Measurements from ENCODE around the gene OR10A7. TPM values are rescaled to one million over a fixed set of nuclear protein-coding genes. Genes with fewer than 3 reads are reported as not detected.
"Not testable (repeated sequence)": the region's sequence is repeated elsewhere in the genome, so short reads cannot be mapped to it uniquely, and the experiment has no call there.

The OR10A7 gene, protein sequence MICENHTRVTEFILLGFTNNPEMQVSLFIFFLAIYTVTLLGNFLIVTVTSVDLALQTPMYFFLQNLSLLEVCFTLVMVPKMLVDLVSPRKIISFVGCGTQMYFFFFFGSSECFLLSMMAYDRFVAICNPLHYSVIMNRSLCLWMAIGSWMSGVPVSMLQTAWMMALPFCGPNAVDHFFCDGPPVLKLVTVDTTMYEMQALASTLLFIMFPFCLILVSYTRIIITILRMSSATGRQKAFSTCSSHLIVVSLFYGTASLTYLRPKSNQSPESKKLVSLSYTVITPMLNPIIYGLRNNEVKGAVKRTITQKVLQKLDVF
- not detected for polyA plus RNA-seq (ENCODE audit: insufficient read length)

GRCh38 chr12:55220725-55221124 is at the start of gene OR10A7:
Gene OR10A7, plus strand, starts transcription at chr12:55221025. Its CDS starts 0 bp downstream, at chr12:55221025.
- DNase-seq, result no peak

GRCh38 chr12:55171445-55171844 is 49.4 kb upstream of the OR10A7 start:
- no peak for DNase-seq

GRCh38 chr12:55171846-55172245 is 49.0 kb upstream of the OR10A7 start:
- not testable (repeated sequence) for DNase-seq

DNA sequence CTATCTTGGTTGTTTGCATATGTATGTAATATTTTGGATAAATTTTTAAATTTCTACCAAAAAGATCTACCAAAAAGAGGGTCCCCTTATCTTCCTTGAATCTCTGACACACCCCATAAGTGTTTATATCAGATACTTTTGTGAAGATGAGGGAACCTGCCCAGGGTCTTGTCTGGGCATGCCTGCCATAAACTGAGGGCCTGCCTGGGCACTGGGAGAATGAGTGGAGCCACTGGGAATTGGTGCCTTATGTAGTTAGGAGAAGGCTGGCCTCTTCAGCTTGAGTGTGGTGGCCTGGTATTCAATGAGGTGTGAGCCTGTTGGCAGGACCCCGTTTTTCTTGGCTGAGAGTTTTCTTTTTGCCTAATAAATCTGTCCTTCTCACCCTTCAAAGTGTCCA is 48.1 kb upstream of the OR10A7 start:
- DNase-seq, result no peak

- DNase-seq, result no peak
Observed at GRCh38 chr12:55173456-55173855, 47.4 kb upstream of the OR10A7 start.

DNA sequence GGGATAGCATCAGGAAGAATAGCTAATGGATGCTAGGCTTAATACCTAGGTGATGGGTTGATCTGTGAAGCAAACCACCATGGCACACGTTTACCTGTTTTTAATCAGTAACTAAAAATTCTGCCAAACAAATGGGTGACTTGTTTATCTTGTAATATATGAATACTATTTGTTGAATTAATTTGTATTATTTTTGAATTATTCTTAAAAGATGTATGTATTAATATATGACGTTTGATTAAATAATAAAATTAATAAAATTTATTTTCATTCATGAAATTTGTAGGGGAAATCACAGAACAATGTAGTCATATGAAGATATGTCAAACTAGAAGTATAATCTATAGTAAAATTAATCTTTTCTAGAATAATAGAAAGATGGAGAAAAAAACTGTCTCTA is 32.3 kb upstream of the OR10A7 start:
- DNase-seq, result no peak

GRCh38 chr12:55188974-55189556 is 31.8 kb upstream of the OR10A7 start:
- DNase-seq, result peak; percentile 56

DNA sequence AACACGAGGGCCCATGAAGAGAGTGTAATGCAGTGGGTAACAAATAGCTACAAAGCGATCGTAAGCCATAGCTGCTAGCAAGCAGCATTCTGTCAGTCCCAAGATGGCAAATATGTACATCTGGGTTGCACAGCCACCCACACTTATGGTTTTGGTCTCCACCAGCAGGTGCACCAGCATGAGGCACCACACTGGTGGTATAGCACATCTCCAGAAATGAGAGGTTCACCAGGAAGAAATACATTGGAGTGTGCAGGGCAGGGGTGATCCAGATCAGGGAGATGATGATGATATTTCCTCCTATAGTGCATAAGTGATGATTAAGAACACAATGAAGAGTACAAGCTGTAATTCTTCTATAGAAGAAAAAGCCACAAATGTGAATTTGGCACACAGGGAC is 26.4 kb upstream of the OR10A7 start:
- DNase-seq, result no peak

DNA sequence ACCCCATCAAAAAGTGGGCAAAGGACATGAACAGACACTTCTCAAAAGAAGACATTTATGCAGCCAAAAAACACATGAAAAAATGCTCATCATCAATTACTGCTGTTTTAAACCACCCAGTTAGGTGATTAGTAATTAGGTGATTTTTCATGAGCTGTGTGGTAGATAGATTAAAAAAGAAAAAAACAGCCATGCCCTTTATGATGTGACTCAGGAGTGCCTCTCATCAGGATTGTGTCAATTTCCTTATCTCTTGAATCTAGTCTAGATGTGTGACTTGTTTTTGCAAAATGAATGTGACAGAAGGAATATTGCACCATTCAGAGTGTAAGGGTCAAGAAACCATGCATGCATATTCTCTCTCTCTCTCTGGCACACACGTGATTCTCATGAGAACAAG is 5.7 kb downstream of the OR10A7 start:
- no peak for DNase-seq

- DNase-seq, result no peak
Observed at GRCh38 chr12:55227643-55228042, 6.8 kb downstream of the OR10A7 start.

DNA sequence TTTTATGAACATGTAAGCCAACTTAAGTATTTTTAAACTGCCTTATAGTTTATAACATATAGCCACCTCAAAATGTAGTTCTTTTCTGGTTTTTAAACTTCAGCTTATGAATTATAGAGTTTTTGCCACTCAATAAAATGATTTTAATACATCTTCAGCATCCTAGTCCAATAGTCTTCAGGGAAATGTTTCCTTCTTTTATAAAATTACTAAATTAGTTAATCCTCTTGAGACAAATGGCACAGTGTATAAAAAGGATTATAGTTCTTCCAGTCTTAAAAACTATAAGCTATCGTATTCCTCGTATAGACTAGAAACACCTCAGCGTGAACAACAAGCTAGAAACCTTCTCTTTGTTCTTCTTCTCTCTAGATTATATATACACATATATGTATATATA is 23.5 kb downstream of the OR10A7 start, which contains the start of gene OR6C74:
Gene OR6C74, plus strand, starts transcription at position 301 of the 400 bp plus-strand sequence. CDS start 2,679 bp downstream, outside the sequence.
- DNase-seq, result no peak

GRCh38 chr12:55246159-55246558 is 25.3 kb downstream of the OR10A7 start:
- DNase-seq, result no peak

DNA sequence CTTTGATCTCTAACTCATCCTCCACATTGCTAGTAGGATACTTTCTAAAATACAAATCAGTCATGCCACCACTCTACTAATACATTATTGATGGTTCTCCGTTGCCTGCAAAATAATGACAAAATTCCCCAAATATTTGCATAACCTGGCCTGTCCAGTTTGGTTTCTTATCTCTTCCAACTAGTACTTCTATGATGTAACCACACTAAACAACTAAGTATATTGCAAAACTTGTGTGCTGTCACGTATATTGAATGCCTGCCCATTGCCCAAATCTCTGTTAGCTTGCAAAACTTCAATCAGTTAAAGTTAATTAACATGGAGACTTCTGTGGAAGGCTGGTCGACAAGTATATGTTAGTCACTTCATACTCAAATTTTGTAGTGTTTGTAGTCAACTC is 30.1 kb downstream of the OR10A7 start:
- no peak for DNase-seq

GRCh38 chr12:55253281-55253680 is 32.5 kb downstream of the OR10A7 start:
- no peak for DNase-seq

DNA sequence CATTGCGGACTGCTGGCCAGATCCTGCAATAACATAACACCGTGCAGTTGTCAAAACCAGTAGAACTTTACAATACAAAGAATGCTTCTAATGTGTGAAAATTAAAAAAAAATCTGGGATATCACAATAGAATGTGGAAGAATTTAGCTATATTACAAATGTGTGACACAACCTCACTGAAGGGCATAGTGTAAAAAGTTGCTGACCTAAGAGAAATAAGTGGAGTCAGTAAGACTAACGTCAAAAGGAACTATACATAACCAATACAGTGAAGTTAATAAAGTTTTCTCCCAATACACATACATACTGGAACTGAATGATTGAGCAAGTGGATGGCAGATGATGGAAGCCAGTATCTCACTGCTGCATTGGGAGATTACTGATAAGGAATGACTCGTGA is 36.0 kb downstream of the OR10A7 start:
- no peak for DNase-seq

DNA sequence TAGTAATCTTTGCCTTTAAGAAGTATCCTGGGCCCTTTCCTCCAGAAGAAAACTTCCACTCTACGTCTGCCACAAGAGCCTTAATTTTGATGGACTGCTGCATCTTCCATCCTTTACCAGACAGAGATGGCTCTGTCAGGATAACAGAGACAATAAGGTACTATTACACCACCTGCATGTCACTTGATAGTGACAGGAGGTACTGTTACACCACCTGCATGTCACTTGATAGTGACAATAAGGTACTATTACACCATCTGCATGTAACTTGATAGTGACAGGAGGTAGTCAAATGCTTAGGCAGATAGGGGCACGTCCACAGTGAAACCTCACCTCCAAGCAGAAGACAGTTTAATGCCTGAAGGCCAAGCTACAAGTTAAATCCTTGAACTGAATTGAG is 37.5 kb downstream of the OR10A7 start:
- DNase-seq, result no peak

Other genes with a start within 250 kb of the OR10A7 start
- 1.5 TPM for gene TESPA1, start 236.3 kb upstream of the OR10A7 start, polyA plus RNA-seq (ENCODE audit: insufficient read length)
- gene NEUROD4, start 201.1 kb upstream of the OR10A7 start, polyA plus RNA-seq (ENCODE audit: insufficient read length), result not detected
- not detected for gene OR9K2, start 94.6 kb upstream of the OR10A7 start, polyA plus RNA-seq (ENCODE audit: insufficient read length)
- not detected for gene OR6C74, start 23.6 kb downstream of the OR10A7 start, polyA plus RNA-seq (ENCODE audit: insufficient read length)
- not detected for gene OR6C6, start 75.5 kb downstream of the OR10A7 start, polyA plus RNA-seq (ENCODE audit: insufficient read length)
- gene OR6C1, start 93.3 kb downstream of the OR10A7 start, polyA plus RNA-seq (ENCODE audit: insufficient read length), result not detected
- not detected for gene OR6C3, start 109.7 kb downstream of the OR10A7 start, polyA plus RNA-seq (ENCODE audit: insufficient read length)
- gene OR6C75, start 141.9 kb downstream of the OR10A7 start, polyA plus RNA-seq (ENCODE audit: insufficient read length), result 0.08 TPM
- gene OR6C65, start 179.5 kb downstream of the OR10A7 start, polyA plus RNA-seq (ENCODE audit: insufficient read length), result not detected
- gene OR6C76, start 205.2 kb downstream of the OR10A7 start, polyA plus RNA-seq (ENCODE audit: insufficient read length), result not detected
- not detected for gene OR6C2, start 223.1 kb downstream of the OR10A7 start, polyA plus RNA-seq (ENCODE audit: insufficient read length)
- not detected for gene OR6C70, start 249.1 kb downstream of the OR10A7 start, polyA plus RNA-seq (ENCODE audit: insufficient read length)

Measured in hindlimb muscle (tissue), 1 donor.